Ovary (tissue), 9 donors: ENCODE measurements around the gene WNT2B. TPM values are rescaled to one million over a fixed set of nuclear protein-coding genes. Genes with fewer than 3 reads are reported as not detected.

Source experiments
- DNase-seq, 5 donors: peaks; one replicate each; pipeline ENCODE4 v3.0.0-alpha.2; 2019 to 2020
- H3K27ac ChIP-seq, 2 donors: fragments of 200-600 bp; one replicate each; pipeline versions ENCODE4 v1.5.1 to v1.8.0; 2019 to 2022
- H3K27me3 ChIP-seq: fragments of 200-600 bp; one replicate; pipeline ENCODE4 v1.8.0; 2022
- H3K36me3 ChIP-seq: fragments of 200-600 bp; sonication (generic); one replicate; pipeline ENCODE4 v1.5.1; 2019
- H3K4me1 ChIP-seq: one replicate; pipeline ENCODE4 v1.8.1; 2013; ENCODE audit warnings: mild to moderate bottlenecking, moderate library complexity; ENCODE audit not compliant: insufficient read depth
- H3K4me3 ChIP-seq: fragments of 200-600 bp; sonication (generic); one replicate; pipeline ENCODE4 v1.5.1; 2017
- H3K9me3 ChIP-seq, 2 donors: fragments of 200-600 bp in 1 of 2; sonication (generic) in 1 of 2; one replicate each; pipeline versions ENCODE4 v1.5.1 to v1.8.1; 2013 to 2019; ENCODE audit warnings: mild to moderate bottlenecking in 1 of 2, moderate library complexity in 1 of 2
- CTCF ChIP-seq, 3 donors: fragments of 450-650 bp in 2 of 3; fragments of 200-600 bp in 1 of 3; IDR thresholded peaks; one replicate each; pipeline versions ENCODE4 v1.5.1 to v1.8.0; 2016 to 2022; ENCODE audit warnings: antibody characterized with exemption in 3 of 3, mild to moderate bottlenecking in 1 of 3
- EP300 ChIP-seq: sonication (generic); formaldehyde crosslinking; IDR thresholded peaks from one replicate; pipeline ENCODE4 v1.6.1; 2017; ENCODE audit warnings: antibody characterized with exemption
- POLR2A ChIP-seq: fragments of 450-650 bp; IDR thresholded peaks from one replicate; pipeline ENCODE4 v1.6.1; 2017; ENCODE audit warnings: antibody characterized with exemption, mild to moderate bottlenecking, moderate library complexity
- WGBS, 3 donors: extraction: QIAGEN DNeasy Blood & Tissue Kit in 1 of 3; methylation state at CpG; one replicate each; pipeline versions ENCODE4 v1.1.5 to v1.1.7; 2013 to 2017; 5-methylcytosine and 5-hydroxymethylcytosine counted together
- intact Hi-C, 4 donors: fragments of 100-400 bp; cut with DNase I; formaldehyde crosslinking; loops; one replicate each; pipeline versions ENCODE4 v1.11.0 to v1.15.1; 2022 to 2023
- polyA plus RNA-seq, 2 donors: library from polyadenylated mRNA; stranded (reverse); fragments of 200-250 nt in 1 of 2; fragments of 350-450 nt in 1 of 2; fragmentation: Illumina TruSeq in 1 of 2; extraction: RNeasy Lipid Tissue Mini Kit (QIAGEN cat#74804) in 1 of 2; gene quantifications; one replicate each; pipeline ENCODE4 v1.2.3, GENCODE V29; 2013 to 2014
- total RNA-seq, 7 donors: library from RNA; depleted of rRNA in 2 of 7; stranded (reverse); fragments of >200 nt in 2 of 7; fragmentation: NEBNext Ultra II Directional in 3 of 7; extraction: Animal tissue kit (Norgen Biotek cat#: 25700) in 3 of 7; gene quantifications; one replicate each; pipeline versions ENCODE4 v1.1.0 to v1.2.4, GENCODE V29; 2016 to 2023
- donor health status: DM: no; HTN: no; CAD: no; lungs with moderate emphysema.
- donor health status: DM: no; HTN: no; CAD: no.
- donor health status: Bipolar disorder and iron deficiency.
- donor health status: DM: yes; HTN: yes; CAD: no.
- donor health status: DM: no; HTN: no; CAD: no.
- donor health status: DM: yes; HTN: yes; CAD: no.

Gene WNT2B
- total and polyA plus RNA-seq, 9 donors: 12.8 to 57.3 (median 33.8) TPM

- no peak overlapping the region for H3K27ac ChIP-seq
- H3K36me3 ChIP-seq: no peaks in the 10 kb centered on the region
- no peak for DNase-seq
- intact Hi-C loops: loop anchor here in 1 of 4 donors (10.0 kb wide), 1 partner anchor 51 kb away; no protein-coding TSS in a partner anchor
- H3K27me3 ChIP-seq: no peaks in the 10 kb centered on the region
- 90 to 94% (median 91%) methylated on average over 2 of the region's 2 CpGs for whole genome bisulfite sequencing, 3 donors
- H3K4me1 ChIP-seq: no peaks in the 10 kb centered on the region
- no peaks in the 10 kb centered on the region for H3K9me3 ChIP-seq
- no peak overlapping the region for H3K4me3 ChIP-seq
- no peak for TF ChIP-seq POLR2A
- no peak for TF ChIP-seq CTCF (IDR thresholded peaks at IDR 0.05)
- no peak for TF ChIP-seq EP300
These were observed 37.3 kb downstream of the WNT2B start for GRCh38 chr1:112546076-112546475.

- no peaks in the 10 kb centered on the region for H3K9me3 ChIP-seq
- no peaks in the 10 kb centered on the region for H3K4me1 ChIP-seq
- DNase-seq: no peak
- intact Hi-C loops: loop anchor here in 1 of 4 donors (10.0 kb wide), 1 partner anchor 54 kb away; no protein-coding TSS in a partner anchor
- H3K36me3 ChIP-seq: no peaks in the 10 kb centered on the region
- TF ChIP-seq EP300 (no peak), POLR2A (no peak), CTCF (IDR thresholded peaks at IDR 0.05) (no peak)
- no peak overlapping the region for H3K27ac ChIP-seq
- H3K4me3 ChIP-seq: no peak overlapping the region
- no peaks in the 10 kb centered on the region for H3K27me3 ChIP-seq
- WGBS, 3 donors: 86 to 93% (median 88%) methylated on average over 3 of the region's 3 CpGs
These were observed 39.8 kb downstream of the WNT2B start for GRCh38 chr1:112548547-112548946.

GRCh38 chr1:112549590-112549989 lies 40.8 kb downstream of the WNT2B start:
- Histone ChIP-seq H3K4me1 (no peaks in the 10 kb centered on the region), H3K27me3 (no peaks in the 10 kb centered on the region), H3K9me3 (no peaks in the 10 kb centered on the region), H3K4me3 (no peak overlapping the region), H3K27ac (no peak overlapping the region), H3K36me3 (no peaks in the 10 kb centered on the region)
- intact Hi-C loops: loop anchor here in 1 of 4 donors (10.0 kb wide), 1 partner anchor 55 kb away; no protein-coding TSS in a partner anchor
- no peak for DNase-seq
- TF ChIP-seq POLR2A (no peak), CTCF (IDR thresholded peaks at IDR 0.05) (no peak)
- 89 to 93% (median 90%) methylated on average over 2 of the region's 2 CpGs for WGBS, 3 donors

- DNase-seq: no peak
- intact Hi-C loops: no loop called here
- Histone ChIP-seq H3K9me3 (no peaks in the 10 kb centered on the region), H3K27me3 (no peaks in the 10 kb centered on the region), H3K36me3 (no peaks in the 10 kb centered on the region), H3K4me1 (no peaks in the 10 kb centered on the region), H3K4me3 (no peak overlapping the region), H3K27ac (no peak overlapping the region)
- TF ChIP-seq EP300 (no peak), CTCF (IDR thresholded peaks at IDR 0.05) (no peak), POLR2A (no peak)
These were observed 45.6 kb downstream of the WNT2B start for GRCh38 chr1:112554411-112554810.
